ENCODE results near the gene NFE2L2.

Gene NFE2L2

DNA sequence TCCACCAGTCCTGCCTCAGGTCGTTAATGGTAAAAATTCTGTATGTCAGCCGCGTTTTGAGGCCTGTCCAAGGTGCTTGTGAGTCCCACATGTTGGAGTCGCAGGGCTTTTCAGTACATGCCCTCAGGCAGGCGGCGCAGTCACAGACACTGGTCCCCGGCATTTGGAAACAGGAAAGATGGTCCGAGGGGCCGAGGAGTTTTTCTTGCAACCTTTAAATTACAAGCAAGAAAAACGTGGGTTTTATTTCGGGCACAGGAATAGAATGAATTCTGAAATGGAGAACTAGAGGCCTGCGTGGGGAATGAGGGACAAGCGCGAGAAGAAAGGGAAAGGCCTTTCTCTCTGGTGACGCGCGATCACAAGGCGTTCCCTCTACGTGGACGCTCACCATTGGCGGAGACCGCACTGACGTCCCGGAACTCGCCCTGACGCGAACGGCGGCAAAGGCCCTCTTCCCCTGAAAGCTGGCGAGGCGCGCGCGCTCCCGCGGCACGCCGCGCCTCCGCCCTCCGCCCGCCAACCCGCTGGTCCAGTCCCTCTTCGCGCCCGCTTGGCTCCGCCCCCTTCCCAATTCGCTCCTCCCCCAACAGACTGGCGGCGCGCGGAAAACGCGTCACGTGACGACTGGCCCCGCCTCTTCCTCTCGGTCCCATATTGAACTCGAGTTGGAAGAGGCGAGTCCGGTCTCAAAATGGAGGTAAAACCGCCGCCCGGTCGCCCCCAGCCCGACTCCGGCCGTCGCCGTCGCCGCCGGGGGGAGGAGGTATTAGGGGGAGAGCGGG, 52.2 kb downstream of the NFE2L2 start, which contains the start of gene HNRNPA3:
Gene HNRNPA3, plus strand, starts transcription at position 689 of the 785 bp plus-strand sequence. Its CDS starts 6 bp downstream, at position 695.
- Histone ChIP-seq H3K27me3 (ENCODE audit: low read length) (no peaks in the 10 kb centered on the region), H3K36me3 (ENCODE audit: low read length) (peaks cover 30% of the 10 kb centered on the region), H3K4me2 (ENCODE audit: low read depth, low read length, poor library complexity, severe bottlenecking) (peak within 1 kb of the TSS; percentile 95), H3K27ac (ENCODE audit: low read depth, low read length) (peak within 1 kb of the TSS; percentile 87), H4K20me1 (ENCODE audit: low read depth, low read length) (peaks cover 33% of the 10 kb centered on the region), H3F3A (ENCODE audit: insufficient read depth) (peaks cover 22% of the 10 kb centered on the region), H2AFZ (ENCODE audit: low read depth, low read length, severe bottlenecking) (peak within 1 kb of the TSS; percentile 8), H3K4me3 (ENCODE audit: insufficient read depth, low read length, poor library complexity, severe bottlenecking) (peak within 1 kb of the TSS; percentile 82), H3K9me2 (replicated peaks; ENCODE audit: insufficient read depth, low read length) (no peaks in the 10 kb centered on the region), H3K79me2 (ENCODE audit: insufficient read depth, low read length) (peaks cover 61% of the 10 kb centered on the region), H3K9me3 (ENCODE audit: insufficient read depth, low read length) (no peaks in the 10 kb centered on the region), H3K9ac (ENCODE audit: low read length) (peak within 1 kb of the TSS; percentile 90)
- TF ChIP-seq, protein P1, sequence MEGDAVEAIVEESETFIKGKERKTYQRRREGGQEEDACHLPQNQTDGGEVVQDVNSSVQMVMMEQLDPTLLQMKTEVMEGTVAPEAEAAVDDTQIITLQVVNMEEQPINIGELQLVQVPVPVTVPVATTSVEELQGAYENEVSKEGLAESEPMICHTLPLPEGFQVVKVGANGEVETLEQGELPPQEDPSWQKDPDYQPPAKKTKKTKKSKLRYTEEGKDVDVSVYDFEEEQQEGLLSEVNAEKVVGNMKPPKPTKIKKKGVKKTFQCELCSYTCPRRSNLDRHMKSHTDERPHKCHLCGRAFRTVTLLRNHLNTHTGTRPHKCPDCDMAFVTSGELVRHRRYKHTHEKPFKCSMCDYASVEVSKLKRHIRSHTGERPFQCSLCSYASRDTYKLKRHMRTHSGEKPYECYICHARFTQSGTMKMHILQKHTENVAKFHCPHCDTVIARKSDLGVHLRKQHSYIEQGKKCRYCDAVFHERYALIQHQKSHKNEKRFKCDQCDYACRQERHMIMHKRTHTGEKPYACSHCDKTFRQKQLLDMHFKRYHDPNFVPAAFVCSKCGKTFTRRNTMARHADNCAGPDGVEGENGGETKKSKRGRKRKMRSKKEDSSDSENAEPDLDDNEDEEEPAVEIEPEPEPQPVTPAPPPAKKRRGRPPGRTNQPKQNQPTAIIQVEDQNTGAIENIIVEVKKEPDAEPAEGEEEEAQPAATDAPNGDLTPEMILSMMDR (IDR thresholded peaks at IDR 0.05; ENCODE audit: insufficient read depth, low read length, poor library complexity, severe bottlenecking) = no peak

DNA sequence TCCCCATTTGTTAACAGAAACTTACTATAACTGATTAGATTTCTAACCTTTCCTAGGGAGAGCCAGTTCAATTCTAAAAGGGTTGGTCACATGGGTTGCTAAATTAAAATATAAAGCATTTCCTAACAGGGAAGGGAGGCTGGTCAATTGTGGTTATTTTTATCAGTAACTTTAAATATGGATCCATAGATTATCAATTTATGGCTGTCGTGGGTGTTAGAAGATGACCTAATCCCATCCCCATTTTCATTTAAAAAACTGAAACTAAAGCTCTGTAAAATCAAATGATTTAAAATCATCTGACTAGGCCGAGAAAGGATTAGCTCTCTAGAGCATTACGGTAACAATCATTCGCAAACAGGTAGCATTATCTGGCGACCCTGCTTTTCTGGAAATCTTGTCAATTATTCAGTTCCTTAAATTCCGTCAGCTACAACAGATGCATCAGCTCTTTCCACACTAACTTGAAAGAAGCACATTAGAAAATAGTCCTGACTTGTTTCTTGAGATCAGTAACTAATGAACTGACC, 52.9 kb downstream of the NFE2L2 start:
- H3F3A ChIP-seq (ENCODE audit: insufficient read depth) = peaks cover 15% of the 10 kb centered on the region; the same call in 1 of the 2 replicates
- no peaks in the 10 kb centered on the region for H3K9me3 ChIP-seq (ENCODE audit: insufficient read depth, low read length)
- H4K20me1 ChIP-seq (ENCODE audit: low read depth, low read length) = peaks cover 27% of the 10 kb centered on the region
- TF ChIP-seq, protein P1 (IDR thresholded peaks at IDR 0.05; ENCODE audit: insufficient read depth, low read length, poor library complexity, severe bottlenecking) = no peak
- TF ChIP-seq EZH2phosphoT487 (conservative IDR thresholded peaks at IDR 0.05; ENCODE audit: low read length) = no peak
- H3K4me2 ChIP-seq (ENCODE audit: low read depth, low read length, poor library complexity, severe bottlenecking) = peak overlapping the region; percentile 95
- peak overlapping the region; percentile 73 for H3K27ac ChIP-seq (ENCODE audit: low read depth, low read length)
- H3K9ac ChIP-seq (ENCODE audit: low read length) = peak overlapping the region; percentile 78
- H3K36me3 ChIP-seq (ENCODE audit: low read length) = peaks cover 24% of the 10 kb centered on the region
- H2AFZ ChIP-seq (ENCODE audit: low read depth, low read length, severe bottlenecking) = peak overlapping the region; percentile 8
- H3K27me3 ChIP-seq (ENCODE audit: low read length) = no peaks in the 10 kb centered on the region
- peaks cover 54% of the 10 kb centered on the region for H3K79me2 ChIP-seq (ENCODE audit: insufficient read depth, low read length)
- H3K4me3 ChIP-seq (ENCODE audit: insufficient read depth, low read length, poor library complexity, severe bottlenecking) = peak overlapping the region; percentile 60
- no peaks in the 10 kb centered on the region for H3K9me2 ChIP-seq (replicated peaks; ENCODE audit: insufficient read depth, low read length)

DNA sequence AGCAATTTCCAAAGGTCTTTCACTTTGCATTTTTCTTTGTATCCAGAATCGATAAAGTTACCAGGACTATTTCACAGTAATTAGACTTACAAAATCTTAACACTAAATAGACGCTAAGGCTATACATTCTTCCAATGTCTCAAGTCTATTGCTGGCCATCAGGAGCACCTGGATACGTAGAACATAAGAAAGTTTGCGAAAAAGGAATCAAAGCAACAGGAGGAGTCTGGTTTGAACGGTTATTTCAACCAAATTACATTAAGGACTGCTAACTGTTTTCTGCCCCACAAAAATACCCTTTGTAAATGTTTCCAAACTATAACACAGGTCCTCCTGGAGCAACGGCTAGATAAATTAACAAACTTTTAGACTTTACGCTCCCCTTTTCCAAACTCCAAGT, 53.4 kb downstream of the NFE2L2 start:
- peaks cover 11% of the 10 kb centered on the region; the same call in 1 of the 2 replicates for H3F3A ChIP-seq (ENCODE audit: insufficient read depth)
- H2AFZ ChIP-seq (ENCODE audit: low read depth, low read length, severe bottlenecking) = peak overlapping the region; percentile 8
- peaks cover 19% of the 10 kb centered on the region for H3K36me3 ChIP-seq (ENCODE audit: low read length)
- H3K27ac ChIP-seq (ENCODE audit: low read depth, low read length) = peak overlapping the region; percentile 73
- peaks cover 22% of the 10 kb centered on the region for H4K20me1 ChIP-seq (ENCODE audit: low read depth, low read length)
- peak overlapping the region; percentile 78 for H3K9ac ChIP-seq (ENCODE audit: low read length)
- no peak for TF ChIP-seq EZH2phosphoT487 (conservative IDR thresholded peaks at IDR 0.05; ENCODE audit: low read length)
- TF ChIP-seq, protein P1 (IDR thresholded peaks at IDR 0.05; ENCODE audit: insufficient read depth, low read length, poor library complexity, severe bottlenecking) = no peak
- no peaks in the 10 kb centered on the region for H3K27me3 ChIP-seq (ENCODE audit: low read length)
- peaks cover 49% of the 10 kb centered on the region for H3K79me2 ChIP-seq (ENCODE audit: insufficient read depth, low read length)
- no peaks in the 10 kb centered on the region for H3K9me2 ChIP-seq (replicated peaks; ENCODE audit: insufficient read depth, low read length)
- H3K4me2 ChIP-seq (ENCODE audit: low read depth, low read length, poor library complexity, severe bottlenecking) = peak overlapping the region; percentile 95
- no peaks in the 10 kb centered on the region for H3K9me3 ChIP-seq (ENCODE audit: insufficient read depth, low read length)
- H3K4me3 ChIP-seq (ENCODE audit: insufficient read depth, low read length, poor library complexity, severe bottlenecking) = peak overlapping the region; percentile 60

Measured in SU-DHL-6 (cell line).